ENCODE results near the gene DNAJC21. TPM values are rescaled to one million over a fixed set of nuclear protein-coding genes. Genes with fewer than 3 reads are reported as not detected.
"Not testable (repeated sequence)": the region's sequence is repeated elsewhere in the genome, so short reads cannot be mapped to it uniquely, and the experiment has no call there.

Gene DNAJC21
- total RNA-seq, 1 donor from 2014 or later, result 69.0 TPM

- Mint-ChIP-seq H3K36me3 (ENCODE audit: low read depth) (peaks cover 40% of the 10 kb centered on the region), H3K9me3 (no peaks in the 10 kb centered on the region), H3K27me3 (no peaks in the 10 kb centered on the region), H3K4me3 (peak overlapping the region; percentile 99), H3K4me1 (peaks cover 33% of the 10 kb centered on the region), H3K27ac (peak overlapping the region; percentile 97)
- intact Hi-C loops (cut with micrococcal nuclease), result loop anchor here (1.0 to 10.0 kb wide), 2 partner anchors 15 to 975 kb away; partner anchors contain the start of genes BRIX1 and RAD1
- peak; percentile 95 for DNase-seq
Observed at GRCh38 chr5:34929720-34930461, 532 bp downstream of the DNAJC21 start.

GRCh38 chr5:34930462-34930844 is 1.1 kb downstream of the DNAJC21 start:
- peak overlapping the region; percentile 97 for H3K27ac Mint-ChIP-seq
- H3K9me3 Mint-ChIP-seq, result no peaks in the 10 kb centered on the region
- H3K27me3 Mint-ChIP-seq, result no peaks in the 10 kb centered on the region
- H3K4me1 Mint-ChIP-seq, result peaks cover 33% of the 10 kb centered on the region
- intact Hi-C loops (cut with micrococcal nuclease), result no loop called here
- H3K36me3 Mint-ChIP-seq (ENCODE audit: low read depth), result peaks cover 41% of the 10 kb centered on the region
- no peak for DNase-seq
- peak overlapping the region; percentile 99 for H3K4me3 Mint-ChIP-seq

- H3K9me3 Mint-ChIP-seq, result no peaks in the 10 kb centered on the region
- peak overlapping the region; percentile 97 for H3K27ac Mint-ChIP-seq
- no peaks in the 10 kb centered on the region for H3K27me3 Mint-ChIP-seq
- intact Hi-C loops (cut with micrococcal nuclease), result no loop called here
- H3K4me3 Mint-ChIP-seq, result peak overlapping the region; percentile 99
- DNase-seq, result no peak
- H3K36me3 Mint-ChIP-seq (ENCODE audit: low read depth), result peaks cover 38% of the 10 kb centered on the region
- H3K4me1 Mint-ChIP-seq, result peaks cover 33% of the 10 kb centered on the region
Observed at GRCh38 chr5:34930870-34931269, 1.5 kb downstream of the DNAJC21 start.

DNA sequence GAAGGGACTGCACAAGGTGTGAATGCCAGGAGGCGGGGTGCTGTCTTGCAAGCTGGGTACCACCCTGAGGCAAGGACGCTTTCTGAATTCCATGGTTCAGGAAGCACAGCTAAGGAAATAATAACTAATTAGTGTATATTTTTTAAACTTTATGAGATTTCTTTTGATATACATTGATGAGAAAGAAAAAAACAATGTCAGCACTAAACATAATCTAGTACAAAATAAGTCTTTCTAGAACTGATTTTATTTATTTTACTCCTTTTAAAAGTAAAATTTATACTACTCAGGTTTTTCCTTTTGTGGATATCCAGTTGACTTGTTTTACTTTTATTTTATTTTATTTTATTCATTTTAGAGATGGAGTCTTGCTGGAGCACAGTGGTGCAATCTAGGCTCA is 3.6 kb downstream of the DNAJC21 start:
- Mint-ChIP-seq H3K4me3 (no peak overlapping the region), H3K27ac (no peak overlapping the region), H3K36me3 (ENCODE audit: low read depth) (peaks cover 36% of the 10 kb centered on the region), H3K27me3 (no peaks in the 10 kb centered on the region), H3K9me3 (no peaks in the 10 kb centered on the region), H3K4me1 (peaks cover 31% of the 10 kb centered on the region)
- intact Hi-C loops (cut with micrococcal nuclease), result no loop called here
- no peak for DNase-seq

DNA sequence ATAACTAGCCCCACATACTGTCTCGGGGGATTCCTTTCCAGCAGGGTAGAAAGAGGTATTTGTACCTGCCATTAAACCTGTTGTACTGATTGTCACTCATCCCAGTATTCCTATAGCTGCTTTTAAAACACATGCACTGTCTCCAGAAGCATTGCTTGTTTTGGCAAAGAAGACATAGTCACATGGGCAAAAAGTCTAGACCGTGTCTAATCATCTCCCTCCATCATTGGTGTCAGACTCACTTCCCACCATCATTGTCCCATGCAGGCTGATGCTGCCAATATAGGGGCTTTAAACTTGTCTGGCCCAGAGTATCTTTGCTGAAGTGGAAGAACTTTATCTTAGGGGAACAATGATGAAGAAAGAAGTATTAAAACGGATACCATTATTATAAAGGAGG is 12.6 kb downstream of the DNAJC21 start:
- Mint-ChIP-seq H3K9me3 (no peaks in the 10 kb centered on the region), H3K36me3 (ENCODE audit: low read depth) (peaks cover 44% of the 10 kb centered on the region), H3K4me3 (no peak overlapping the region), H3K27ac (no peak overlapping the region), H3K27me3 (no peaks in the 10 kb centered on the region), H3K4me1 (no peaks in the 10 kb centered on the region)
- no peak for DNase-seq
- intact Hi-C loops (cut with micrococcal nuclease), result no loop called here

DNA sequence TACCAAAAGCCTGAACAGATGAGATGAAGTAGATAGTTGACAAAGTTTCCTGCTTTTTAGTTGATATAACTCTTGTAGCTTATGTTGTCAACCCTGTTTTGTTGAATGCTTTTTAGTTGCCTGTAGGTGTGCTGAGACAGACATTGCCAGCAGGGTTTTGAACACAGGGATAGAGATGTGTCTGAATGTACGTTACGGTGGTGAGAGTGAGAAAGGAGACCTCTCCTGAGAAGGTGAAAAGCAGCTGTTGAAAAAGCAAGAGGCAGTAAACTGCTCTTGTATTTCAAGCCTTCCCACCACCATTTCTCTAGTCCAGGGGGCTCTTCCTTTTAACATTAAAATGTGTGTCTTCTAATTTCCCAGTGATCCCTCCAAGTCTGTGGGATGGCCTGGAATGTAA is 14.7 kb downstream of the DNAJC21 start:
- Mint-ChIP-seq H3K27ac (no peak overlapping the region), H3K9me3 (no peaks in the 10 kb centered on the region), H3K4me3 (no peak overlapping the region), H3K36me3 (ENCODE audit: low read depth) (peaks cover 41% of the 10 kb centered on the region), H3K4me1 (no peaks in the 10 kb centered on the region), H3K27me3 (no peaks in the 10 kb centered on the region)
- peak; percentile 41 for DNase-seq
- intact Hi-C loops (cut with micrococcal nuclease), result no loop called here

- H3K9me3 Mint-ChIP-seq, result no peaks in the 10 kb centered on the region
- no peak overlapping the region for H3K27ac Mint-ChIP-seq
- DNase-seq, result no peak
Observed at GRCh38 chr5:34944460-34945047, 15.2 kb downstream of the DNAJC21 start.

DNA sequence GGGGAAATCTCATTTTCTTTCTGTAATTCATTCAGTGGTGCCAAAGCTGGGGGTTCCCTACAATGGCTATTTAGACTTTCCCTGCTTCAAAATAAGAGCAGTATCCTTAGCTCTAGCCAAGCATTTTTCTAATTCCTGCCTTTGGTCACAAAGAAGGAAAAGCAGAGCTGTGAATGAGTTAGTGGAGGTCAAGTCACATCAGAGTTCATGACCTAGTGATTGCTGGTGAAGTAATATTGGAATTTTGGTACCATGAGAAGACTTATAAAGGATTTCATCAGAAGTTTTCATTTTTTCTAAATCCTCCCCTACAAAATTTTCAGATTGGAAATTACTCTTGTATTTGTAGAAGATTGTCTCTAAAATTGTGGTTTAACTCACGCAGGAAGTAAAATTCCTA is 28.0 kb downstream of the DNAJC21 start:
- intact Hi-C loops (cut with micrococcal nuclease), result no loop called here
- no peaks in the 10 kb centered on the region for H3K27me3 Mint-ChIP-seq
- no peak overlapping the region for H3K27ac Mint-ChIP-seq
- H3K4me3 Mint-ChIP-seq, result no peak overlapping the region
- peaks cover 27% of the 10 kb centered on the region for H3K36me3 Mint-ChIP-seq (ENCODE audit: low read depth)
- H3K4me1 Mint-ChIP-seq, result peaks cover 17% of the 10 kb centered on the region
- no peak for DNase-seq
- no peaks in the 10 kb centered on the region for H3K9me3 Mint-ChIP-seq

More at GRCh38 chr5:34944460-34945047, 15.2 kb downstream of the DNAJC21 start:
- no peaks in the 10 kb centered on the region for H3K27me3 Mint-ChIP-seq
- peaks cover 42% of the 10 kb centered on the region for H3K36me3 Mint-ChIP-seq (ENCODE audit: low read depth)
- intact Hi-C loops (cut with micrococcal nuclease), result no loop called here
- no peak overlapping the region for H3K4me3 Mint-ChIP-seq
- H3K4me1 Mint-ChIP-seq, result no peaks in the 10 kb centered on the region

DNA sequence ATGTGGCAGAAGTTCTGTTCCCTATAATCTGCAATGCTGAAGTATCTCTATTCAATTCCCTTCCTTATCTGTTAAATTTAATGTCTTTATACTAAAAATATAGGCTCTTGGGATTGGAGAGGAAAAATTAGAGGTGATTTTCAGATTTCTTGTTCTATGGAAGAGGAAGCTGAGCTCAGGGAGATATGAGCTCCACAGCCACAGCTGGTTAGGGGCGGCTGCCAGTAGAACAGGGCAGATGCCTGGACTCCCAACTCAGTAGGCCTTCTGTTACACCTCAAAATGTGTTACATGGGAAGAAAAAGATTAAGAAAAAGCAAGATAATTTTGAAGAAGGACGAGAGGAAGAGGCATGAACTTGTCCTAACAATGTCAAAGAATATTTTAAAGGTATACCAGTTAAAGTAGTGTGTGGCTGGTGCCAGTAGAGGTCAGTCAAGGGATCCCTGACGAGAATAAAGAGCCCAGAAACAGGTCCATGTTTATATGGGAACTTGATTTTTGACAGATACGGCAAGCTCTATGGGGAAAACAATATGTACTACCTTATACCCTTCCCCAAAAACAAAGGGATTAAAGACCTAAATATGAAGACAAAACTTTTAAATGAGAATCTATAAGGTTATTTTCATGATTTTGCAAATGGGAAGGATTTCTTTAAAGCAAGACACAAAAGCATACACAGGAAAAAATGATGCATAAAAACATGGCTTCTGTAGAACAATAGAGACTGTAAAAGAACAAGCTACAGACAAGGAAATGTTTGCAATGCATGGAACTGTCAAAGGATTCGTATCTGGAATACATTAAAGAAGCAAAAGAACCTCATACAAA is 28.7 kb downstream of the DNAJC21 start:
- Mint-ChIP-seq H3K27ac (no peak overlapping the region), H3K4me3 (no peak overlapping the region)

GRCh38 chr5:34959323-34959722 is 30.0 kb downstream of the DNAJC21 start:
- no peak overlapping the region for H3K27ac Mint-ChIP-seq

More for the DNA sequence above, 28.7 kb downstream of the DNAJC21 start:
- no peaks in the 10 kb centered on the region for H3K27me3 Mint-ChIP-seq
- no peaks in the 10 kb centered on the region for H3K9me3 Mint-ChIP-seq
- H3K36me3 Mint-ChIP-seq (ENCODE audit: low read depth), result peaks cover 24% of the 10 kb centered on the region
- intact Hi-C loops (cut with micrococcal nuclease), result loop anchor here (2.0 kb wide), 1 partner anchor 45 kb away; no protein-coding TSS in a partner anchor
- peaks cover 17% of the 10 kb centered on the region for H3K4me1 Mint-ChIP-seq
- DNase-seq, result no peak

GRCh38 chr5:34967540-34967939 is 38.2 kb downstream of the DNAJC21 start:
- no peak for DNase-seq
- Mint-ChIP-seq H3K36me3 (ENCODE audit: low read depth) (peaks cover 8% of the 10 kb centered on the region), H3K4me3 (no peak overlapping the region), H3K27ac (no peak overlapping the region), H3K9me3 (peaks cover 13% of the 10 kb centered on the region), H3K27me3 (no peaks in the 10 kb centered on the region), H3K4me1 (no peaks in the 10 kb centered on the region)
- intact Hi-C loops (cut with micrococcal nuclease), result no loop called here

More at GRCh38 chr5:34959323-34959722, 30.0 kb downstream of the DNAJC21 start:
- peaks cover 4% of the 10 kb centered on the region for H3K9me3 Mint-ChIP-seq
- DNase-seq, result peak; percentile 69
- peaks cover 20% of the 10 kb centered on the region for H3K36me3 Mint-ChIP-seq (ENCODE audit: low read depth)
- H3K4me3 Mint-ChIP-seq, result no peak overlapping the region
- no peaks in the 10 kb centered on the region for H3K27me3 Mint-ChIP-seq
- H3K4me1 Mint-ChIP-seq, result peaks cover 17% of the 10 kb centered on the region
- intact Hi-C loops (cut with micrococcal nuclease), result loop anchor here (2.0 kb wide), 1 partner anchor 43 kb away; no protein-coding TSS in a partner anchor

DNA sequence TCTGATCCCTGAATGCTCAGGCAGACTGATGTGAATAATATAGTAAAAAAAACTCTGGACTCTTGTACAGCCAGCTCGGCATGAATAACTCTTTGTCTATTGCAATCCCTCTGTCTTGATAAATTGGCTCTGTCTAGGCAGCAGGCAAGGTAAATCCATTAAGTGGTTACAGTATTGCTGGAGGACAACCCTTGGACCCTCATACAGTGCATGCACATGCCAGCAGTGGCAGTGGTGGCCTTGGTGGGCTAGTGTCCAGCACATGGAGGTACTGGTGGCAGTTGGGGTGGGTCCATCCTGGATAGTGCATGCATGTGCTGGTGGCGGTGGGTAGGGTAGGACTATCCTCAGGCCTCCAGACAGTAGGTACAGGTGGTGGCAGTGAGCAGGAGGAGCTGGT is 38.9 kb downstream of the DNAJC21 start:
- intact Hi-C loops (cut with micrococcal nuclease), result no loop called here
- peaks cover 8% of the 10 kb centered on the region for H3K36me3 Mint-ChIP-seq (ENCODE audit: low read depth)

DNA sequence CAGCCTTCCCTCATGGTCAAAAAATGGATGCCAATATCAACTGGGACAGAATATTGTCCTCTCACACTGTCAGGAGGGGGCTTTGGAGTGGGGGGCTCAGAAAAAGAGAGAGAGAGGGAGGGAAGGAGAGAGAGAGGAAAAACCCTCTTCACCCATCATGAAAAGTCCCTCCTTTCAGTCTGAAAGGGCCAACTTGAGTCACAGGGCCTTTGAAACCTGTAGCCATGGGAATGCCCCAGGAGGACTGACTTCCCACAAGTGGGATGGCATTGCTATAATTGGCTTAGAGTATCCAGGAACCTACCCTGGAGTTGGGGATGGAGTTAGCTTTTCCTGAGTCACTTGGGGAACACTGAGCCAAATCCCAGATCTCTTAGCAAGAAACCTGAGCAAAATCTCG is 41.2 kb downstream of the DNAJC21 start:
- no peak for DNase-seq
- H3K36me3 Mint-ChIP-seq (ENCODE audit: low read depth), result peaks cover 5% of the 10 kb centered on the region
- no peak overlapping the region for H3K4me3 Mint-ChIP-seq
- H3K9me3 Mint-ChIP-seq, result peaks cover 7% of the 10 kb centered on the region
- H3K27me3 Mint-ChIP-seq, result peaks cover 5% of the 10 kb centered on the region
- H3K4me1 Mint-ChIP-seq, result no peaks in the 10 kb centered on the region
- intact Hi-C loops (cut with micrococcal nuclease), result no loop called here
- H3K27ac Mint-ChIP-seq, result no peak overlapping the region

More for the DNA sequence above, 38.9 kb downstream of the DNAJC21 start:
- H3K4me3 Mint-ChIP-seq, result no peak overlapping the region
- no peaks in the 10 kb centered on the region for H3K4me1 Mint-ChIP-seq
- no peaks in the 10 kb centered on the region for H3K27me3 Mint-ChIP-seq
- H3K27ac Mint-ChIP-seq, result no peak overlapping the region
- DNase-seq, result no peak
- peaks cover 13% of the 10 kb centered on the region for H3K9me3 Mint-ChIP-seq

GRCh38 chr5:34971655-34972054 is 42.3 kb downstream of the DNAJC21 start:
- DNase-seq; H3K4me1 Mint-ChIP-seq; H3K9me3 Mint-ChIP-seq; H3K36me3 Mint-ChIP-seq (ENCODE audit: low read depth); H3K27me3 Mint-ChIP-seq; intact Hi-C loops (cut with micrococcal nuclease); H3K4me3 Mint-ChIP-seq; H3K27ac Mint-ChIP-seq: not testable (repeated sequence)

Data from activated CD4-positive, alpha-beta T cell treated with anti-CD3 and anti-CD28 coated beads, Interleukin-2, amount 10 ng/mL, durations not matched to agents 24 days and 14 days (primary cell).